Activated CD8-positive, alpha-beta memory T cell treated with anti-CD3 and anti-CD28 coated beads for 36 hours (primary cell): ENCODE measurements around the gene DNAJC1. TPM values are rescaled to one million over a fixed set of nuclear protein-coding genes. Genes with fewer than 3 reads are reported as not detected.
"Not testable (repeated sequence)": the region's sequence is repeated elsewhere in the genome, so short reads cannot be mapped to it uniquely, and the experiment has no call there.

Experiments used
- CTCF ChIA-PET: fragments of 350-600 bp; sonication (Branson Sonifier 250); formaldehyde crosslinking; loops from one replicate; lab custom pipeline; 2021; ENCODE audit warnings: antibody characterized with exemption; lab: Charles Lee
- POLR2A ChIA-PET: fragments of 350-600 bp; sonication (Branson Sonifier 250); formaldehyde crosslinking; loops from one replicate; lab custom pipeline; 2021; ENCODE audit warnings: antibody characterized with exemption; lab: Charles Lee
- total RNA-seq, 2 experiments: library from RNA; stranded (reverse); gene quantifications; one replicate each; pipeline ENCODE4 v1.2.3, GENCODE V29; 2021

Gene DNAJC1
- total RNA-seq, 2 experiments from 2014 or later: 29.4 to 30.1 TPM

DNA sequence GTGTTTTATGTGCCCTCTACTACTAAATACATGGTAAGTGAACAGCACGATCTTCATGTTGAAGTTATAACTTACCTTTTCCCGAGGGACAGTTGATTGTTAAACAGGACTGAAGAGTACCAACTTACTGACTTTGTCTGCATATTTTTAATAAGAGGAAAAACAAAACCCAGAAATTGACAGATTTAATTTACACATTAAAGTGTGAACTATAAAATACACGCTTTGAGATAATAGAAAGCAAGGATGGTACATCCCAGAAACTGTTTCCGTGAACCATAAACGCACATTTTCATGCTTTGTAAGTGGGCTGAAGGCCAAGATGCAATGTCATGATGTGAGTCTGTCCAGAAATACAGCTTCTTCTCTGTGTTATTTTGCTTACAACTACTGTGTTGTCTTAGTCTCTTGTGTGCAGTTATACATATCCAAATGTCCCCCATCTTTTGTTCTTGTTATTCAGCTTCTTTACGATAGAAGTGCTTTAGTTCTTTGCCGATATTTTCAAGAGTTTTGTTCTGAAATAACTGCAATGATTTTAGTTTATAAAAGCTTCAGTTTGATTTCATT lies 279.4 kb downstream of the DNAJC1 start:
- CTCF ChIA-PET: interaction anchor here (0.6 kb wide), 1 partner anchor 826 kb away, joined by 3 read pairs; no protein-coding TSS in a partner anchor
- POLR2A ChIA-PET: no interaction called here

DNA sequence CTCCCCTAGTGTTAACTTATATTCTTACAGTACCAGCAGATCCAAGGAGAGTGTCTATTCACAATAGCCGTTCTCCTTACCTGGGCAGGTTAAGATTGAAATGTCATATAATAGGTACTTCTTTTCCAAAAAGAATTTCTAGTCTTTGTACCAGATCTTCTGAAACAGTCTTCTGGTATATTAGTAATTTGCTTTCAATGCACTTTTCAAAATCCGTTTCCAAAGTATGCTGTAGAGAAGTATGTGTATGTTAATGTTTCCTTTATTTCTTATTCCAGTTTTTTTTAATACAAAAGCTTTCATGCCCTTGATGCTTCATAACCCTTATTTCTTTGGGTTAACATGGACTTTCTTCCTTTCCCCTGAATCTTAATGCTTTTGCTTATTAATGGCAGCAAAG lies 281.3 kb downstream of the DNAJC1 start:
- CTCF ChIA-PET: no interaction called here
- POLR2A ChIA-PET: no interaction called here

DNA sequence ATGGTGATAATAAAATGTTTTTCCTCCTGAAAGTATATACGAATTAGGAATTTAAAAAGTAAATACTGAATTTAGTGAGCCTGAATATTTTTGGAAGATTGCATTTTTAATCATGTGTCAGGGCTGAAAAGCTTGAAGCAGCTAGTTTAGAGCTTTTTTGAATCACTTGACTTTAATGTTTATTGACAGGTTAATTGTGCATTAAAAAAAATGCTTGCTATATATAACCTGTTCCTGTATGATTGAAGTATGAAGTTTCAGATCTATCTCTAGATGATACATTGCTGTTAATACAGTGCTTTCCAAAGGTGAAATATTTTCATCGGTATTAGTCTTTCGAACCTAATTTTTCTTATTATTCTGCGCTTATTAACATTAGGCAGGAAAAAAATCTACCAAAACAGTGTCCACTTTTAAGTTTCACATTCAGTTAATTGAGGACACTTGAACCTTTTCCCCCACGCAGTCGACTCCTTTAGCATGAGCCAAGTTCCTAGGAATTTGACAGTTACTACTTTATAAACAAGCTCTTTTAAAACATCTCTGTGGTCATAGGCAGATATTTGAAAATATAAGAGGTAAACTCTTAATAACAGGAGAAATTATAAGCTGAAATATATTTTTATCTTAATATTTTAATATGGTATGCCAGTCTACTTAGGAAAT lies 282.4 kb downstream of the DNAJC1 start:
- CTCF ChIA-PET: interaction anchor here (1.0 kb wide), 1 partner anchor 225 kb away, joined by 3 read pairs; no protein-coding TSS in a partner anchor
- POLR2A ChIA-PET: no interaction called here

DNA sequence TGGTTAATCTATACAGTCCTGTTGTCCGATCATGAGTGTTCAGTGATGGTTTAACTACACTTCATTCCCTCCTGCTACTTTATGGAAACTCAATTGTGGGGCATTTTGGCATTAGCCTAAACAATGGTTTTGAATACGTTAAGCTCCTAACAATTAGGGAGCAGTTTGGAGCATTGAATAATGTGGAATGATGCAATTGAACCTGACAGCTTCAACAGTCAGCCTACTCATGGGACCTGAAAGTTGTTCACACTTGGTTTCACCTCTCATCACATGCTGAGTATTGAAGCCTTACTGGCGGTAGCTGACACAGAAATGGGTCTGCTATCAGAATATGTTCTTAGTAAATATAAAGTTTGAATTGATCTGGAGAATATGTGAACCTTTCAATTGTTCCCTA lies 283.4 kb downstream of the DNAJC1 start:
- ChIA-PET POLR2A (no interaction called here), CTCF (no interaction called here)

DNA sequence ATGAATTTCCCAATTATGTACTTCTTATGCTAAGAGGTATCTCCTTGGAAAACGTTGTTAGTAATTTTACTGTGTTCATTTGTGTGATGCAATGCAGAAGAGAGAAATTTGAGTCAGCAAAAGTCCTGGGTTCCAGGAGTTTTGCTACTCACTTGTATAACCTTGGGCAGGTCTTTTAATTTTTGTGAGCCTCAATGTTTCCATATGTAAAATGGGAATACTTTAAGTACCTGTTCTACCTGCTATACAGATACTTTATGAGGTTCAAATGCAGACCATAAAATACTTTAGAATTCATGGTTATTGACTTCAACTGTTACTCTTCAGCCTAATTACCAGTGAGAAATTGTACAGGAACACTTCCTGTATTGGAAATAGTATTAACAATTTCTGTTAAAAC lies 284.0 kb downstream of the DNAJC1 start:
- CTCF ChIA-PET: no interaction called here
- POLR2A ChIA-PET: no interaction called here

DNA sequence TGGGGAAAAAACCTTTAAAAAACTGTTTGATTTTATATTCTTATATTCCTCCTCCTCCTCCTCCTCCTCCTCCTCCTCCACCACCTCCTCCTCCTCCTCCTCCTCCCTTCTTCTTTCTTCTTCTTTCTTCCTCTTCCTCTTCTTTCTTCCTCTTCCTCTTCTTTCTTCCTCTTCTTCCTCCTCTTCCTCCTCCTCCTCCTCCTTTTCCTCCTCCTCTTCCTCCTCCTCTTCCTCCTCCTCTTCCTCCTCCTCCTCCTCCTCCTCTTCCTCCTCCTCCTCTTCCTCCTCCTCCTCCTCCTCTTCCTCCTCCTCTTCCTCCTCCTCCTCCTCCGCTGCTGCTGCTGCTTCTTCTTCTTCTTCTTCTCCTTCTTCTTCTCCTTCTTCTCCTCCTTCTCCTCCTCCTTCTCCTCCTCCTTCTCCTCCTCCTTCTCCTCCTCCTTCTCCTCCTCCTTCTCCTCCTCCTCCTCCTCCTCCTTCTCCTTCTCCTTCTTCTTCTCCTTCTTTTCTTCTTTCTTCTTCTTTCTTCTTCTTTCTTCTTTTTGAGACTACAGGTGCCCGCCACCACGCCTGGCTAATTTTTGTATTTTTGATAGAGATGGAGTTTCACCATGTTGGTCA lies 286.0 kb downstream of the DNAJC1 start:
- CTCF ChIA-PET, POLR2A ChIA-PET: not testable (repeated sequence)

DNA sequence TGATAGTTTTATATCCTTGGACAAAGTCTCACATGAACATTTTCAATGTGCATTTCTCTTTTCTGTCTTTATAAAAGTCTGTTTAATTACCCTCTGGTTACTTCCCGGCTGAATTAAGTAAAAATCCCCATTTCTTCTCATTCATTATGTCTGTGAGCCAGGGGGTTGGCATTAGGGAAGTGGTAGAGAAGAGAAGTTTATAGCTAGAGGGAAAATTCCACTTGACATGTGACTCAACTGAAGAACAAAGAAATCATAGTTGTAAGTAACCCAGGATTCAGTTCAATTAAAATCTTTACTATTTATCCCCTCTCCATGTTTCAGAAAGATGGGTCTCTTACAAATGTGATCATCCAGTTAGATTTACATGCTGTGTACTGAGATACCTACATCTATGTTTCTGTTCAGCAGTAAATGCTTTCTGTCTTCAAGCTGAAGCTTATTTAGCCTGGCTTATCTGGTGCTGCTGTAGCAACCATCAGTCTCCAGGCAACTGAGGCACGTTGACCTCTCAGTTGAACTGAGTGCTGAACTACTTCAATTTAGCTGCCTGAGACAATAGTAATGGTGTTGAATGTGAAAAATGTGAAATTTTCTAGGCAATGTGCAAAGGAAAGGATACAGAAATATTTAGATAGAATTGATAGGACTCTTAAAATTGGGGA lies 287.9 kb downstream of the DNAJC1 start:
- ChIA-PET POLR2A (no interaction called here), CTCF (no interaction called here)

DNA sequence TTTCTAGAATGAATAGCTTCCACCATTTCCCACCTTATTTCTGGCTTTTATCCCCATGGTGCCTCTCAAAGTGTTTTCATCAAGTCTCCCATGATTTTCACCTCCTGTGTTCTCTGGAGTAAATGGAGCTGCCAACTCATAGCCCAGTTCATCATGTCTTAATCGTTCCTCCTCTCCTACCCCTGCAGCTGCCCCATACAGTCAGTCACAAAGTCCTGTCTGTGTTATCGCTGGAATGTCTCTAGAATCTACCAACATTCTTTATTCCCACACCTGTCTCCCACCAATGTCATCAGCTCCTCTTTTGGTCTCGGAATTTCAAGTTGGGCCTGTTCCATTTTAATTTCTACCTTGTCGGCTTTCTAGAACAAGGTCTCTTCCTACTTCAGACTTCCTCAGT lies 290.6 kb downstream of the DNAJC1 start:
- CTCF ChIA-PET: no interaction called here
- POLR2A ChIA-PET: no interaction called here

DNA sequence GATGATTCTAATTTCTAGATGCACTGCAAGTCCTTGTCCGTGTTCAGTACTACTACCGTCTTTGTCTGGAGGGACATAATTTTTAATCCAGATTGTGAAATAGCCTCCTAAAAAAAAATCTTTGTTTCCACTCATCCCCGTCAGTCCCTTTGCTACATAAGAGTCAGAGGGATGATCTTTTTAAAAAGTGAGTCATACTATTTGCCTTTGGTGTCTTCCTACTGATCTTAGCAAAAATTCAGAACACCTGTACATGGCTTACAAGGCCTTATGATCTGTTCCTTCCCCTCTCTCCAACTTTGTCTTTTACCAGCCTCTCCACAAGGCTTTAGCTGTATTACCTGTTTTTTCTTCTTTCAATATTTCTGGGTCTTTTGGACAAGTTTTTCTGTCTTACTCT lies 296.0 kb downstream of the DNAJC1 start:
- ChIA-PET POLR2A (interaction anchor here (0.6 kb wide), 1 partner anchor 211 kb away, joined by 3 read pairs; no protein-coding TSS in a partner anchor), CTCF (no interaction called here)

Other genes starting within 250 kb of the DNAJC1 start
- not detected for gene EBLN1, start 214.3 kb upstream of the DNAJC1 start, total RNA-seq